ENCODE measurements around the gene MED13.
A peak's percentile ranks its signal among the peaks of the same experiment; 100 is the strongest.
"Not testable (repeated sequence)": the region's sequence is repeated elsewhere in the genome, so short reads cannot be mapped to it uniquely, and the experiment has no call there.

Gene MED13

GRCh38 chr17:61997664-61998063 lies 67.4 kb downstream of the MED13 start:
- no peak for DNase-seq (ENCODE audit: low read depth in 2 of 2)

- no peak for DNase-seq (ENCODE audit: low read depth in 2 of 2)
These were observed 68.0 kb downstream of the MED13 start for GRCh38 chr17:61996916-61997605.

DNA sequence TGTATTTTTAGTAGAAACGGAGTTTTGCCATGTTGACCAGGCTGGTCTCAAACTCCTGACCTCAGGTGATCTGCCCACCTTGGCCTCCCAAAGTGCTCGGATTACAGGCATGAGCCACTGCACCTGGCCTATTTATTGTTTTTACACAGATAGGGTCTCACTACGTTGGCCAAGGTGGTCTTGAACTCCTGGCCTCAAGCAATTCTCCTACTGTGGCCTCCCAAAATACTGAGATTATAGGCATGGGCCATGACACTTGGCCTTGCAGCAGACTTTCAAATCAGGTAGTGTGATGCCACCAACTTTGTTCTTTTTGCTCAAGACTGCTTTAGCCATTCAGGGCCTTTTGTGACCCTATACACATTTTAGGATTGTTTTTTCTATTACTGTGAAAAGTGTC lies 75.6 kb downstream of the MED13 start:
- DNase-seq (ENCODE audit: low read depth in 2 of 2): no peak

DNA sequence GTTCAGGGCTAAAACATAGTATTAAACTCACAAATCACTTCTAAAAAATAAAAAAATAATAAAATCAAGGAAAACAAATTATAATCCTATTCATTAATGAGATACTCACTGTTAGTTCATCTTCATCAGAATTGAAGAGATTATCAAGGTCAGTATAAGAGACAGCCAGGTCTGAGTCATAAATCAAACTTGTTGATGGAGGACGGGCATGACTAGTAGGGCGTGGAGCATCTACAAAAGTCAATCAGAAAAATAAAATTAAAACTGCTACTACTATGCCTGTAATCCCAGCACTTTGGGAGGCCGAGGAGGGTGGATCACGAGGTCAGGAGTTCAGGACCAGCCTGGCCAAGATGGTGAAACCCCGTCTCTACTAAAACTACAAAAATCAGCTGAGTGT lies 78.2 kb downstream of the MED13 start:
- no peak for DNase-seq (ENCODE audit: low read depth in 2 of 2)

DNA sequence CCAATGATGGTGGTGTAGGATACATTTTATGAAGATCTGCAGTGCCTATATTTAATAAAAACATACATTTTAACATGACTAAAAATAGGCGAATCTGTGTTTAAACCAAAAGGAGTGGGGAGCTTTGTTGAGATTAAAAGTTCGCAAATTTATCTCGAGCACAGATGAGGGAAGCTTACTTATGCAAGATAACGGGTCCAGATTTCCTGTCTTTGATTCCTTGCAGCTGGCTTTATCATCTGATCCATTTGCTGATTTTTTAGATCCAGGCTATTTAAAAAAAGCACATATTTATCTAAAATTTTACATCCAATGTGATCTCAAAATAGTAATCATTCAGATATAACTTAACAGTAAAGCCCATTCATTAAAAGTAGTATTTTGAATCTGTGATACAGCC lies 80.3 kb downstream of the MED13 start:
- no peak for DNase-seq (ENCODE audit: low read depth in 2 of 2)

- DNase-seq (ENCODE audit: low read depth in 2 of 2): no peak
These were observed 83.8 kb downstream of the MED13 start for GRCh38 chr17:61981323-61981722.

DNA sequence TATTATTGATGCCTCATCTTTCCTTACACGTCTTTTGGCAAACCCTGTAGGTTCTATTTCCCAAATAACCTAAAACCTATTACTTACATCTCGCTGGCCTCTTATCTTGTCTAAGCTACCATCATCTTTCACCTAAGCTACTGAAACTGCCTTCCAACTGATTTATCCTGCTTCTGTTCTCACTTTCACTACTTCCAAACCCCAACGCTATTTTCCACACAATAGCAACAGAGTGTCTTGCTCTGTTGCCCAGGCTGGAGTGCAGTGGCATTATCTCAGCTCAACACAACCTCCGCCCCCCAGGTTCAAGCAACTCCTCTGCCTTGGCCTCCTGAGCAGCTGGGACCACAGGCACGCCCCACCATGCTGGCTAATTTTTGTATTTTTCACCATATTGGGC lies 84.5 kb downstream of the MED13 start:
- no peak for DNase-seq (ENCODE audit: low read depth in 2 of 2)

DNA sequence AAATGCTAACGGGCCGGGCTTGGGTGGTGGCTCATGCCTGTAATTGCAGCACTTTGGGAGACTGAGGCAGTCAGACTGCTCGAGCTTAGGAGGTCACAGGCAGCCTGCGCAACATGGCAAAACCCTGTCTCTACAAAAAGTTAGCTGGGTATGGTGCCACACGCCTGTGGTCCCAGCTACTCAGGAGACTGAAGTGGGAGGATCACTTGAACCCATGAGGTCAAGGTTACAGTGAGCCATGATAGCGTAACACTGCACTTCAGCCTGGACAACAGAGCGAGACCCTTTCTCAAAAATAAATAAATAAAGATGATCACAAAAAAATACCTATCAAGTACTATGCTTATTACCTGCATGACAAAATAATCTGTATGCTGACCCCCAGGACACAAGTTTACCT lies 91.0 kb downstream of the MED13 start:
- no peak for DNase-seq (ENCODE audit: low read depth in 2 of 2)

GRCh38 chr17:61972311-61972710 lies 92.8 kb downstream of the MED13 start:
- DNase-seq (ENCODE audit: low read depth in 2 of 2): no peak

DNA sequence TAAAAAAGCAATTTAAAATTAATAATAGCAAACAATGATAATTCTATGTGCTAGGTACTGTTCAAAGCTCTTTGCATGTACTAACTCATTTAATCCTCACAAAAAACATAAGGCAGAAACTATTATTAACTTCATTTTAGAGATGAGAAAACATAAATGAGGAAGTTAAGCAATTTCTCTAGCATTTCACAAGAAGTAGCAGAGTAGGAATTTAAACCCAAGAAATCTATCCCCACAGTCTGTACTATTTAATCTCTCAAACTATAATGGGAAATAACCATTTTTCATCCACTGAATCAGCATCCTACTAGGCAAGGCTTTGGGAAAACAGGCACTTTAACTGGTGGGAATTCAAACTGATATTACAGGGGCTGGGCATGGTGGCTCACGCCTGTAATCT lies 95.0 kb downstream of the MED13 start:
- no peak for DNase-seq (ENCODE audit: low read depth in 2 of 2)

DNA sequence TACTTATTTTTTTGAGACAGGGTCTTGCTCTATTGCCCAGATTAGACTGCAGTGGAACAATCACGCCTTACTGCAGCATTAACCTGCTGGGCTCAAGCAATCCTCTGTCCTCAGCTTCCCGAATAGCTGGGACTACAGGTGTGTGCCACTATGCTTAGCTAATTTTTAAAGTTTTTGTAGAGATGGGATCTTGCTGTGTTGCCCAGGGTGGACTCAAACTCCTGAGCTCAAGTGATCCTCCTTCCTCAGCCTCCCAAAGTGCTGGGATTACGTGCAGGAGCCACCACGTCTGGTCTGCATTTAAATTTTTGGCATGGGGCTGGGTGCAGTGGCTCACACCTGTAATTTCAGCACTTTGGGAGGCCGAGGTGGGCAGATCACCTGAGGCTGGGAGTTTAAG lies 96.3 kb downstream of the MED13 start:
- DNase-seq (ENCODE audit: low read depth in 2 of 2): no peak

DNA sequence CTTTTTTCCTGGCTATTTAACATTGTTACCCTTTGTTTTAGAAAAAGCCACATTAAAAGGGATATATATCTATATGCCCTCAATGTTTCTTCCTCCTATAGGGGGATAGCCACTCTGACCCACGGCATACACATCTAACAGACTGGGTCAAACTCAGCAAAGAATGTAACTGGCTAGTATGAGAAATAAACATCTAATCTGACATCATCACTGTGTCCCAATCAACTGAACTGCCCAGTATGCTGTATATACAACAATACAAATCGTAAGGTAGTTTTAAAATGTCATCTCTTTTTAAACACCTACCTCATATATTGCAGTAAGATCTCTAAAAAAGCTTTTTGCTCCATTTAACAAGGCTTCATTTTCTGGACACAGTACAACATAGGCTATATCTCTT lies 97.3 kb downstream of the MED13 start:
- DNase-seq (ENCODE audit: low read depth in 2 of 2): no peak

DNA sequence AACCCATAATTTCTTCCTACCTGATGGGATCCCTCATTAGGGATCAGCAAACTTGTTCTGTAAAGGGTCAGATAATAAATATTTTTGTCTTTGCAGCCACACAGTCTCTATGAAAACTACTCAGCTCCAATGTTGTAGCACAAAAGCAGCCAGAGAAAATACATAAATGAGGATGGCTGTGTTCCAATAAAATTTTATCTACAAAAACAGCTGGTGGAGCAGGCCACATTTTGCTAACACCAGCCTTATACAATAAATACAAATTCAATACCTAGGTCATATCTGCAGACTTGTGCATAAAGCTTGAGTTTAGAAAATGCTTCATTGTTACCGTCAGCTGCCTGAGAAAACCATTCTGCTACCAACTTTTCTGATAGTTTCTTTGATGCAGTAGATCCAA lies 98.9 kb downstream of the MED13 start:
- no peak for DNase-seq (ENCODE audit: low read depth in 2 of 2)

GRCh38 chr17:61955619-61956018 lies 109.5 kb downstream of the MED13 start:
- no peak for DNase-seq (ENCODE audit: low read depth in 2 of 2)

DNA sequence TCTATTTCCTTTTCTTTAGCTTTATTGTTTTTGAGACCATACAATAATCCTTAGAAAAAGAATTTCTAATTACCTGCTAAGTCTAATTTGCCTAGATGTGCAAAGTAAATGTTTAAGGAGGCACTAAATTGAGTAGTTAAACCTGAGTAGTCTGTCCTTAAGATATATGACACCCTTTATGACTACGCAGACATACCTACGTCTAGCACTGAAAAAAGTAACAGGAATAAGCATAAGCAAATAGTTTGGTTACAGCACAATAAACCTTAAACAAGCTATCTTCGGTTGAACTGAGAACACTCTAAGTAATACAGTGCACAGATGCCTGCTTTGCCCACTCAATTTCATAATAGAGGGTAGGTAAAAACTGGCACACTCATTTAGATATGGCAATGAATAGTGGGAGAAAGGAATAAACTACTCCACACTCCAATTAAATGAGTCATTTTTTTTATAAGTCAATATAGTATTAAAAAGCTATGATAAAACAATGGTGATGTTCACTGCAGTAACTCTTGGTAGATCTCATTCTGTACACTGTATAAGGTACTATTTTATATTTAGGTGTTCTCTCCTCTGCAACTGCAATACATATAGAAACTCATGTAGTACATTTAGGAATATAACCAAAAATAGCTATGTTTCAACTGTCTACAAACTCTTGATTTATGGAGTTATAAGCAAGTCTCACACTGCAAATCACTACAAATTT lies 117.6 kb downstream of the MED13 start:
- DNase-seq (ENCODE audit: low read depth in 2 of 2): no peak

DNA sequence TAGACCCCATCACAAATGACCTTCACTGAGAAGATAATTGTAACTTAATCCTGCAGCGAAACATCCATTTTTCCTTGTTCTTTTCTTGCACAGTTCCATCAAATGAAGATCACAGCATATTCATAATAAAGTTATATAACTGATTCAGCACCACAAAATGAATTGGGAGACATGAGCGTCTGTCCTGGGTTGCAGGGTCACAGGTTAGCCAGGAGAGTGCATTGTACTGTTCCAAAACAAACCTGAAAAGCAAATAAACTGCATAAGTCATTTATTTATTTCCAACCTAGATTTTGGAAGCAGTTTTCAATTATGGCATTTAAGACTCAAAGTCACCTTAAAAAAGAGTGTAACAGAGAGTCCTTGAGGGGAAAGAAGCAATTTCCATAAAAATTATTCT lies 118.7 kb downstream of the MED13 start:
- DNase-seq (ENCODE audit: low read depth in 2 of 2): no peak

DNA sequence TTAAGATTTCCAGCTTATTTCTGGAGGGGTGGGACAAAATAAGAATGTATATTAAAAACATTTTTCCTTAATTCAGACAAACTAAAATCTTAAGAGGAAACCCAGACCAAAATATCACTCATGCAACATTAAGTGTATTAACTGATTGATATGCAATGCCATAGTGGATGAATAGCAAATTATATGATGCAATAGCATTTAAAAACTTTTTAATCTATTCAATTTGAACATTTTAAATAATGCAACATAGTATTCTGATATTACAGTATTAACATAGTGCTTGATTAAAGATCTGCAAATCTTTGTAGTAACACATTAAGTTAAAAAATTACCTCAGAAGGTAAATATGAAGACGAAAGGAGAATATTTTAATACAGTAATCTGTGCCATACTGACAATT lies 122.0 kb downstream of the MED13 start:
- no peak for DNase-seq (ENCODE audit: low read depth in 2 of 2)

- no peak for DNase-seq (ENCODE audit: low read depth in 2 of 2)
These were observed 123.0 kb downstream of the MED13 start for GRCh38 chr17:61942085-61942484.

- no peak for DNase-seq (ENCODE audit: low read depth in 2 of 2)
These were observed 137.0 kb downstream of the MED13 start for GRCh38 chr17:61928101-61928436.

DNA sequence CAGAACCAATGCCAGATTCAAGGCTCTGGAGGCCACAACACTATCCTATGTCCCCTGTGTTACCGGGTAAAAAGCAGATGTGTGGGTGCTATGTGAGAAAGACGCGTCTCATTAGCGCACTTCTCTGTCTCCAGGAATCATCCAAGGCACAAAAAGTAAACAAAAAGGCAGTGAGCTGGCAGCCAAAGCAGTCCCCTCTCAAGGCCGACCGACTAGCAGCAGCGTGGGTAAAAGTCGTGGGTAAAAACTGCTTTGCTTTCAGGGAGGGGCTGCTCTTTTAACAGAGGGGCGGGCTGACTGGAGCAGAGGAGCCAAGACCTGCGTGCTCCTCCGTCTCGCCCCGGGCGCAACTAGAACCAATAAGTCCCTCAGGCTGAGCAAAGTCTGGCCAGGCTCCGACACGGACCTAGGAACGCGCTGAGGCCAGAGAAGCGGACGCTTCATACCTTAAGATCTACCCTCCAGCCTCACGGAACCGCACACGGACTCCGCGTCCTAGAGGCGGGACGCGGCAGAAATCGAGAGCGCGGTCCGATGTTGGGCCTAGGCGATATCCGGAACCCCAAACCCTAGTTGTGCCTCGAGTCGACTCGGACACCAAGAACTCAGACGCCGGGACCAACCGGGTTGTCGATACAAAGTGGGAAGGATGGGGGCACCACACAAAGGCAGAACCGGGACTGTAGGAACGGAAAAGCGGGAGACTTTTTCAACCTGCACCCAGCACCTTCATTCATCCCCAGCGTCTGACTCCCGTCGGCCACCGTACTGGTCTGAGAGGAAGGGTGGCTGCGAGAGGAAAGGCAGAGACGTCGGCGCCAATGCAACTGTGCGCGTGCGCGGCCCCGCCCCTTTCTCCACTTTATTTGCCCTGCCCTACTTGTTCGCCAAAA lies 137.6 kb downstream of the MED13 start, which contains the start of gene INTS2:
Gene INTS2 (minus strand): TSS at position 775 of the 893 bp plus-strand sequence. CDS start 1,338 bp downstream, outside the sequence.
- DNase-seq (ENCODE audit: low read depth in 2 of 2): peak; percentile 94 to 95

DNA sequence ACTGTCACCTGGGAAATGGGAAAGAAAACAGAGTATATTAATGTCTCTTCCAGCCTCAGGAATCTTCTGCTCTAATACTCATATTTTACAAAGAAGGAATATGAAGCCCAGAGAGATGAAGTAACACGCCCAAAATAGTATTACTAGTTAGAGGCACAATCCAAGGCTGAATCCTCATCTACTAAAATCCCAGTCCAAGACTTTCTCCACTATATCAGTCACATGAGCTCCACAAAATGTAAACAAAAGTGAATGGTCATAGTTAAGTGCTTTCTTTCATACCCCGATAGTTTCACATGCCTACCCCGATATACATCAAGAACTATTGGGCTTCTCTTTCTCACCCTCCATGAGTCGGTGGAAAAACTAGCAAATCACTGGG lies 138.3 kb downstream of the MED13 start:
- DNase-seq (ENCODE audit: low read depth in 2 of 2): no peak

DNA sequence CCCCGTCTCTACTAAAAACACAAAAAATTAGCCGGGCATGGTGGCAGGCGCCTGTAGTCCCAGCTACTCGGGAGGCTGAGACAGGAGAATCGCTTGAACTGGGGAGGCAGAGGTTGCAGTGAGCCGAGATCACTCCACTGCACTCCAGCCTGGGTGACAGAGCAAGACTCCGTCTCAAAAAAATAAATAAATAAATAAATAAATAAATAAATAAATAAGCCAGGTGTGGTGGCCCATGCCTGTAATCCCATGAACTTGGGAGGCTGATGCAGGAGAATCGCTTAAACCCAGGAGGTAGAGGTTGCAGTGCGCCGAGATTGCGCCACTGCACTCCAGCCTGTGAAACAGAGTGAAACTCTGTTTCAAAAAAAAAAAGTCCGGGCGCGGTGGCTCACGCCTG lies 149.9 kb downstream of the MED13 start:
- not testable (repeated sequence) for DNase-seq (ENCODE audit: low read depth in 2 of 2)
